PC-9 (cell line): Measurements from ENCODE around the gene MBTPS1.

Experiments used
- EZH2 ChIP-seq: fragments of 200-600 bp; sonication (generic); IDR thresholded peaks from 2 replicates; pipeline ENCODE4 v1.8.0; 2017; ENCODE audit warnings: antibody characterized with exemption, low read depth
- TF ChIP-seq, protein P1 (sequence below): fragments of 200-600 bp; sonication (generic); conservative IDR thresholded peaks from 2 replicates; pipeline ENCODE4 v1.6.1; 2017; ENCODE audit warnings: mixed run types, antibody characterized with exemption, mild to moderate bottlenecking, moderate library complexity

- TF ChIP-seq, protein P1, sequence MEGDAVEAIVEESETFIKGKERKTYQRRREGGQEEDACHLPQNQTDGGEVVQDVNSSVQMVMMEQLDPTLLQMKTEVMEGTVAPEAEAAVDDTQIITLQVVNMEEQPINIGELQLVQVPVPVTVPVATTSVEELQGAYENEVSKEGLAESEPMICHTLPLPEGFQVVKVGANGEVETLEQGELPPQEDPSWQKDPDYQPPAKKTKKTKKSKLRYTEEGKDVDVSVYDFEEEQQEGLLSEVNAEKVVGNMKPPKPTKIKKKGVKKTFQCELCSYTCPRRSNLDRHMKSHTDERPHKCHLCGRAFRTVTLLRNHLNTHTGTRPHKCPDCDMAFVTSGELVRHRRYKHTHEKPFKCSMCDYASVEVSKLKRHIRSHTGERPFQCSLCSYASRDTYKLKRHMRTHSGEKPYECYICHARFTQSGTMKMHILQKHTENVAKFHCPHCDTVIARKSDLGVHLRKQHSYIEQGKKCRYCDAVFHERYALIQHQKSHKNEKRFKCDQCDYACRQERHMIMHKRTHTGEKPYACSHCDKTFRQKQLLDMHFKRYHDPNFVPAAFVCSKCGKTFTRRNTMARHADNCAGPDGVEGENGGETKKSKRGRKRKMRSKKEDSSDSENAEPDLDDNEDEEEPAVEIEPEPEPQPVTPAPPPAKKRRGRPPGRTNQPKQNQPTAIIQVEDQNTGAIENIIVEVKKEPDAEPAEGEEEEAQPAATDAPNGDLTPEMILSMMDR = no peak
- no peak for TF ChIP-seq EZH2
Observed at GRCh38 chr16:84027625-84028024, 89.1 kb downstream of the MBTPS1 start.
